VCaP (cell line): ENCODE measurements around the gene SERPINB2.

Source experiments
- H3K27ac ChIP-seq: fragments of 450-650 bp; 2 replicates; pipeline ENCODE4 v1.5.1; 2017
- TF ChIP-seq, protein P1 (sequence below): fragments of 450-650 bp; conservative IDR thresholded peaks from 2 replicates; pipeline ENCODE4 v1.5.1; 2017; ENCODE audit warnings: mild to moderate bottlenecking, moderate library complexity

Gene SERPINB2

GRCh38 chr18:63859781-63860475 lies 27.6 kb upstream of the SERPINB2 start:
- TF ChIP-seq, protein P1, sequence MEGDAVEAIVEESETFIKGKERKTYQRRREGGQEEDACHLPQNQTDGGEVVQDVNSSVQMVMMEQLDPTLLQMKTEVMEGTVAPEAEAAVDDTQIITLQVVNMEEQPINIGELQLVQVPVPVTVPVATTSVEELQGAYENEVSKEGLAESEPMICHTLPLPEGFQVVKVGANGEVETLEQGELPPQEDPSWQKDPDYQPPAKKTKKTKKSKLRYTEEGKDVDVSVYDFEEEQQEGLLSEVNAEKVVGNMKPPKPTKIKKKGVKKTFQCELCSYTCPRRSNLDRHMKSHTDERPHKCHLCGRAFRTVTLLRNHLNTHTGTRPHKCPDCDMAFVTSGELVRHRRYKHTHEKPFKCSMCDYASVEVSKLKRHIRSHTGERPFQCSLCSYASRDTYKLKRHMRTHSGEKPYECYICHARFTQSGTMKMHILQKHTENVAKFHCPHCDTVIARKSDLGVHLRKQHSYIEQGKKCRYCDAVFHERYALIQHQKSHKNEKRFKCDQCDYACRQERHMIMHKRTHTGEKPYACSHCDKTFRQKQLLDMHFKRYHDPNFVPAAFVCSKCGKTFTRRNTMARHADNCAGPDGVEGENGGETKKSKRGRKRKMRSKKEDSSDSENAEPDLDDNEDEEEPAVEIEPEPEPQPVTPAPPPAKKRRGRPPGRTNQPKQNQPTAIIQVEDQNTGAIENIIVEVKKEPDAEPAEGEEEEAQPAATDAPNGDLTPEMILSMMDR: no peak
- H3K27ac ChIP-seq: no peak overlapping the region

DNA sequence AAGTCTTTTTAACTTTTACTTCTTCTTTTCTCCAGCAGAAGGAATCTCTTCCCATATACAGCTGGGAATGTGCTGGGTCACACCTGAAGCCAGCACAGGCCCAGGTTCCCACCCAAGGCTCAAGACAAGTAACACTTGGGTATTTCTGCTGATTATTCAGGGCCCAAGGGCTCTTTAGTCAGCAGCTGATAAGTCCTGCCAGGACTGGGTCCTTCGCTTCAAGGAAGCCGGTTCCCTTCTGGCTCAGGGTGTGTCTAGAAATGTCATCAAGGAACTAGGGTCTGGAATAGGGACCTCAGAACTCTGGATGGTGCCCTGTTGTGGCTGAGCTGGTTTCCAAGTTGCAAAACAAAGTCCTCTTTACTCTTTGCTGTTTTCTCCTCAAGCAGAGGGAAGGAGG lies 27.0 kb upstream of the SERPINB2 start:
- no peak overlapping the region for H3K27ac ChIP-seq
- TF ChIP-seq, protein P1: no peak

GRCh38 chr18:63867368-63868125 lies 20.0 kb upstream of the SERPINB2 start:
- TF ChIP-seq, protein P1: no peak
- no peak overlapping the region for H3K27ac ChIP-seq

DNA sequence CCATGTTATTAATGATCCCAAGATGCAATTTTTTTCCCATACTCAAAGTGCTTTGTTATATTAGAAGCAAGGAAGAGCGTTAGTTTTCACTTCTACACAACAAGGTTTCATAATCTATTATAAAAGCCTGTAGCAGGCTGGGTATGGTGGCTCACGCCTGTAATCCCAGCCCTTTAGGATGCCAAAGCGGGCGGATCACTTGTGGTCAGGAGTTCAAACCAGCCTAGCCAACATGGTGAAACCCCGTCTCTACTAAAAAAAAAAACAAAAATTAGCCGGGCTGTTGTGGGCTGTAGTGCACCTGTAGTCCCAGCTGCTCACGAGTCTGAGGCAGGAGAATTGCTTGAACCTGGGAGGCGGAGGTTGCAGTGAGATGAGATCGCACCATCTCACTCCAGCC lies 19.0 kb upstream of the SERPINB2 start:
- TF ChIP-seq, protein P1: no peak
- no peak overlapping the region for H3K27ac ChIP-seq

GRCh38 chr18:63869374-63869773 lies 18.1 kb upstream of the SERPINB2 start:
- TF ChIP-seq, protein P1: no peak
- H3K27ac ChIP-seq: no peak overlapping the region

- TF ChIP-seq, protein P1: no peak
- no peak overlapping the region for H3K27ac ChIP-seq
Measured at GRCh38 chr18:63869851-63870250, 17.7 kb upstream of the SERPINB2 start.

DNA sequence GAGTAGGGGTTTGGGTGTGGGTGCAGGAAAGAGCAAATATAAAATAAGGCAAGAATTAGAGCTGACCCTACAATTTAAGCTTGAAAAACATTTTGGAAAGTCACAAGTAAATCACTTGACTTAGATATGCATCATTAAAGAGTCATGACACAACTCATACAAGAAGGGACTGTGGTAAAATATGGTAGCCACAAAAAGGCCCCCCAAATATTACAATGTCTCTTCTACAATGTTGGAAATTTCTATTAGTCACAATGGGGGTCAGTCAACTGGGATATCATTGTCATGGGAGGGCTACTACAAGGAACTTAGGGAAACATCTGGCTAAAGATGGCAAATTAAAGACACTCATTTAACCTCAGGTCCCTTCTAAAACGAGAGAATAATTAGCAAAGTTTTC lies 15.7 kb upstream of the SERPINB2 start:
- TF ChIP-seq, protein P1: no peak
- H3K27ac ChIP-seq: no peak overlapping the region
